Endodermal cell (in vitro differentiated cells): ENCODE measurements around the gene CREBBP. TPM values are rescaled to one million over a fixed set of nuclear protein-coding genes. Genes with fewer than 3 reads are reported as not detected.

Source experiments
- DNase-seq: peaks from one replicate; pipeline ENCODE4 v3.0.0-alpha.2; 2017
- H3K27ac ChIP-seq: 2 replicates; pipeline ENCODE4 v1.5.1; 2013; ENCODE audit warnings: mild to moderate bottlenecking, low read depth, low read length, moderate library complexity
- H3K27me3 ChIP-seq: 2 replicates; pipeline ENCODE4 v1.6.1; 2013; ENCODE audit warnings: mild to moderate bottlenecking, low read length, moderate library complexity; ENCODE audit not compliant: insufficient read depth, control insufficient read depth, poor library complexity, severe bottlenecking
- H3K36me3 ChIP-seq: 2 replicates; pipeline ENCODE4 v1.7.0; 2013; ENCODE audit warnings: mild to moderate bottlenecking, low read length, moderate library complexity; ENCODE audit not compliant: control insufficient read depth, insufficient read depth
- H3K4me1 ChIP-seq: one replicate; pipeline ENCODE4 v1.7.0; 2013; ENCODE audit warnings: low read length; ENCODE audit not compliant: control insufficient read depth, insufficient read depth
- H3K4me3 ChIP-seq: 2 replicates; pipeline ENCODE4 v1.5.1; 2013; ENCODE audit warnings: mild to moderate bottlenecking, low read length, moderate library complexity
- H3K9ac ChIP-seq: 2 replicates; pipeline ENCODE4 v1.6.1; 2013; ENCODE audit warnings: mild to moderate bottlenecking, low read length, moderate library complexity; ENCODE audit not compliant: poor library complexity, severe bottlenecking; ENCODE audit errors: extremely low read depth
- H3K9me3 ChIP-seq: 2 replicates; pipeline ENCODE4 v1.6.1; 2013; ENCODE audit warnings: mild to moderate bottlenecking, low read length, moderate library complexity; ENCODE audit not compliant: control insufficient read depth
- H3K27ac Mint-ChIP-seq: 2 replicates; pipeline ENCODE4 v1.8.0; 2020; ENCODE audit warnings: mixed read lengths
- H3K27me3 Mint-ChIP-seq: 2 replicates; pipeline ENCODE4 v1.8.0; 2021; ENCODE audit warnings: mild to moderate bottlenecking, mixed read lengths; ENCODE audit not compliant: insufficient read depth
- H3K36me3 Mint-ChIP-seq: 2 replicates; pipeline ENCODE4 v1.8.0; 2020; ENCODE audit warnings: low read depth, mixed read lengths
- H3K4me1 Mint-ChIP-seq: 2 replicates; pipeline ENCODE4 v1.8.0; 2020; ENCODE audit warnings: mixed read lengths
- H3K4me3 Mint-ChIP-seq: 2 replicates; pipeline ENCODE4 v1.8.0; 2020; ENCODE audit warnings: mild to moderate bottlenecking, moderate library complexity, mixed read lengths
- H3K9me3 Mint-ChIP-seq: 2 replicates; pipeline ENCODE4 v1.8.0; 2020; ENCODE audit warnings: mild to moderate bottlenecking, mixed read lengths
- CTCF ChIP-seq: fragments of 200-600 bp; sonication (generic); conservative IDR thresholded peaks from 2 replicates; pipeline ENCODE4 v1.5.0; 2021; ENCODE audit warnings: antibody characterized with exemption, mild to moderate bottlenecking
- WGBS, 2 experiments: methylation state at CpG; one replicate each; pipeline versions ENCODE4 v1.1.5 to v1.1.7; 2013; ENCODE audit warnings: missing lambda C conversion rate in 2 of 2, mixed read lengths in 1 of 2; ENCODE audit not compliant: insufficient coverage in 1 of 2, insufficient read length in 1 of 2; 5-methylcytosine and 5-hydroxymethylcytosine counted together
- total RNA-seq, 2 donors: library from RNA; stranded (reverse); fragmentation: NEBNext Ultra II Directional in 1 of 2; extraction: Animal tissue kit (Norgen Biotek cat#: 25700) in 1 of 2; gene quantifications; 2 replicates in 1 of 2; 3 replicates in 1 of 2; pipeline ENCODE4 v1.2.1, GENCODE V29; 2021

CREBBP gene
- total RNA-seq, 2 donors from 2014 or later = 71.1 to 103 TPM

- H3K36me3 ChIP-seq = peaks cover 90% of the 10 kb centered on the region
- Mint-ChIP-seq H3K4me3 (no peak overlapping the region), H3K36me3 (peaks cover 84% of the 10 kb centered on the region), H3K27ac (no peak overlapping the region), H3K4me1 (no peaks in the 10 kb centered on the region), H3K27me3 (no peaks in the 10 kb centered on the region), H3K9me3 (no peaks in the 10 kb centered on the region)
- H3K4me3 ChIP-seq = no peak overlapping the region
- 92 to 98% methylated on average over 13 of the region's 13 CpGs for WGBS, 2 experiments
- H3K9me3 ChIP-seq = no peaks in the 10 kb centered on the region
- no peaks in the 10 kb centered on the region for H3K4me1 ChIP-seq
- peak; percentile 17 for DNase-seq
- no peak overlapping the region for H3K27ac ChIP-seq
- H3K27me3 ChIP-seq = no peaks in the 10 kb centered on the region
- TF ChIP-seq CTCF = no peak
- no peak overlapping the region for H3K9ac ChIP-seq
These were observed 110.6 kb downstream of the CREBBP start for GRCh38 chr16:3769942-3770341.

DNA sequence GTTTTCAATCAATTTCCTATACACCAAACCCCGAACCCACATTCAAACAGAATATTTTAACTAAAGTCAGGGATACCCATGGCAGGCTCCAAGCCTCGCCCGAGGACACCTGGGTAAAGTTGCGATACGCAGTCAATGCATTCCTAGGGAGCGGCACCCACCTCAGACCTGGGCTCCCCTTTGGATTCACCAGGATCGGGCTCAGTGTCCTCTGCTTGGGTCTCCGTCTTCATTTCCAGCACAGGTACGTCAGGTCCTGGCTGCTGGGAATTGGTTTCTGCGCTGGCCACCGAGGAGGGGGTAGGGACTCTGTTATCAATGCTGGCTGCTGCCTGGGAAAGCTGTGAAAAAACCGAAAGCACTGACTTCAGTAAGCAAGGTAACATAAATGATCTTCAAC, 111.5 kb downstream of the CREBBP start:
- Mint-ChIP-seq H3K9me3 (no peaks in the 10 kb centered on the region), H3K36me3 (peaks cover 83% of the 10 kb centered on the region), H3K27me3 (no peaks in the 10 kb centered on the region), H3K4me1 (no peaks in the 10 kb centered on the region), H3K4me3 (no peak overlapping the region), H3K27ac (no peak overlapping the region)
- H3K4me1 ChIP-seq = no peaks in the 10 kb centered on the region
- no peak for TF ChIP-seq CTCF
- peak; percentile 32 for DNase-seq
- H3K9me3 ChIP-seq = no peaks in the 10 kb centered on the region
- WGBS, 2 experiments = 96 to 98% methylated on average over 8 to 12 of the region's 12 CpGs
- no peaks in the 10 kb centered on the region for H3K27me3 ChIP-seq
- peaks cover 83% of the 10 kb centered on the region for H3K36me3 ChIP-seq
- no peak overlapping the region for H3K4me3 ChIP-seq
- H3K27ac ChIP-seq = no peak overlapping the region
- H3K9ac ChIP-seq = no peak overlapping the region

DNA sequence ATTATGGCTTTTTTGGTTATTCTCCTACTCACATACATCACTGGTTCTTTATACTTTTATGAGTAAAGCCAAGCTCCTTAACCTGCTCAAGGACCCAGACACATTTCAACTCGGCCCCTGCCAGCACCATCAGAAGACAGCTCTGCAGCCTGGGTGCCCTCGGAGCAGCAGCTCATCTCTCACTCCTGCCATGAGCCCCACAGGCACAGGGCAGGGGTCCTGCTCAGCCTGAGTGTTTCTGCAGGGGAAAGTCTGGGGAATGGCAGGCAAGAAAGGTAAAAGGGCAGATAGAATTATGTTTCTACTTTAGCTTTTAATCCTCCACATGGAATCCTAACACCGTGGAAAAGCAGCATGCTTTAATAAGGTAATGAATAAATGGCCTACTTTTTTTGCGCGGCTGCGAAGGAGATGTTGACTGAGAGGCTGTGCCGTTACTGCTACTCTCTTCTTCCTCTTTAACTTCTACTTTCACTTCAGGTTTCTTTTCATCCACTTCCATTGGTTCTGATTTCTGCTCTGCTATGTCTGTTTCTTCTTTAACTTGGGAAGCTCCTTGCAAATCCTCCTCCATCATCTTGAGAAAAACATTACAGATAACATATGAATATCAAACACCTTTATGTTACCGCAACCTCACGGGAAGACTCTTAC, 113.1 kb downstream of the CREBBP start:
- no peak overlapping the region for H3K9ac ChIP-seq
- H3K36me3 ChIP-seq = peaks cover 73% of the 10 kb centered on the region
- no peaks in the 10 kb centered on the region for H3K4me1 Mint-ChIP-seq
- H3K4me3 ChIP-seq = no peak overlapping the region
- no peak for TF ChIP-seq CTCF
- no peaks in the 10 kb centered on the region for H3K9me3 Mint-ChIP-seq
- no peaks in the 10 kb centered on the region for H3K27me3 ChIP-seq
- H3K36me3 Mint-ChIP-seq = peaks cover 83% of the 10 kb centered on the region
- H3K27me3 Mint-ChIP-seq = no peaks in the 10 kb centered on the region
- no peaks in the 10 kb centered on the region for H3K9me3 ChIP-seq
- 97 to 98% methylated on average over 7 to 9 of the region's 9 CpGs for WGBS, 2 experiments
- H3K4me1 ChIP-seq = no peaks in the 10 kb centered on the region
- peak; percentile 34 for DNase-seq
- H3K27ac Mint-ChIP-seq = no peak overlapping the region
- no peak overlapping the region for H3K4me3 Mint-ChIP-seq
- H3K27ac ChIP-seq = no peak overlapping the region
